AG08396 (cell line): ENCODE data around the gene ZBTB32.
A peak's percentile ranks its signal among the peaks of the same experiment; 100 is the strongest.

Experiments used
- DNase-seq: peaks from one replicate; pipeline ENCODE4 v3.0.0; 2012; ENCODE audit warnings: low spot score, mixed read lengths

The ZBTB32 gene

GRCh38 chr19:35738021-35738886, 33.9 kb downstream of the ZBTB32 start:
- DNase-seq = no peak

GRCh38 chr19:35738887-35739229, 34.5 kb downstream of the ZBTB32 start:
- no peak for DNase-seq

- no peak for DNase-seq
Observed at GRCh38 chr19:35739275-35740107, 35.1 kb downstream of the ZBTB32 start.

GRCh38 chr19:35740108-35740422, 35.7 kb downstream of the ZBTB32 start:
- no peak for DNase-seq

DNA sequence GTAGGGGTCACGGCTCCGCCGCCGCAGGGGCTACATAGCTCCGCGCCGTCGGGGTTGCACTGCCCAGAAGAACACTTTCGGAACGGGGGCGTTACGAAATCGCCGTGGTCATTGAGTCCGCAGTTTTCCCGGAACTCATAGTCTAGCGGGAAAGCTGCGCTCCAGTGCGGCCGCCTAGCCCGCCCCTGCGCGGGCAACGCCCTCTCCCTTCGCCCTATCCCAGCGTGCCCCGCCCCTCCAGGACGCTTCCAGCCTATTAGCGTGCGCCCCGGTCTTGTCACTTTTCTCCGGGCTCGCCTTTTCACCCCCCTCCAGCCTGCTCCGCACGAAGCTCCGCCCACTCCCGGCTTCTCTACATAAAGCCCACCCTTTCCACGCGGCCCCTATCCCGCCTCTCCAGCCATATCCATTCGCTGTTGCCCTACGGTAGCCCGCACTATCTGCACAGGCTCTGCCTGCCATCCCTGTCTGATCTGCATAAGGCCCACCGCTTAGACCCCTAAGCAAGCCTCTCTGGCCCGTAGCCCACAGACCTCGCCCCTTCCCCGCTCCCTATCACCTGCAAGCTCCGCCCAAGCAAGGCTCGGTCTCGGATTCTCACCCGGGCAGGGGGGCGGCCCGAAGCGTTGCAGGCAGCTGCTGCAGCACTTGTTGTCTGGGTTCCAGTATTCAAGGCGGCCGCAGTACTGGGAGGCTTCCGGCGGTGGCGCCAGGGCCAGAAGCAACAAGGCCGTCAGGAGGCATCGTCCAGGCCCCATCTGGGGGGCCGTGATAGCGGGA, 36.3 kb downstream of the ZBTB32 start:
- DNase-seq = peak; percentile 98

DNA sequence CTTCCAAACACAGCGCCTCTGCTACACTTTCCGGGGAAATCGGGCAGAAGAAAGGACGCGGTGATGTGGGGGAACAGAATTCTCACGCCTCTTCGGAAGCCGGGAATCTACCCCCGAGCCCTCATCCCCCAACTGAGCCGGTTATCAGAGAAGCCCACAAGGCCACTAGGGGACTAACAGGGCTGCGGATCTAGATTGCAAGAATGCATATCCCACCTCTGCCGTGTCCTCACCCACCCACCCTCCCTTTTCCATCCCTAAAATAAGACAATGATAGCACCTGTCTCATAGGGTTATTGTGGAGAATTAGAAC, 36.8 kb downstream of the ZBTB32 start:
- DNase-seq = no peak

DNA sequence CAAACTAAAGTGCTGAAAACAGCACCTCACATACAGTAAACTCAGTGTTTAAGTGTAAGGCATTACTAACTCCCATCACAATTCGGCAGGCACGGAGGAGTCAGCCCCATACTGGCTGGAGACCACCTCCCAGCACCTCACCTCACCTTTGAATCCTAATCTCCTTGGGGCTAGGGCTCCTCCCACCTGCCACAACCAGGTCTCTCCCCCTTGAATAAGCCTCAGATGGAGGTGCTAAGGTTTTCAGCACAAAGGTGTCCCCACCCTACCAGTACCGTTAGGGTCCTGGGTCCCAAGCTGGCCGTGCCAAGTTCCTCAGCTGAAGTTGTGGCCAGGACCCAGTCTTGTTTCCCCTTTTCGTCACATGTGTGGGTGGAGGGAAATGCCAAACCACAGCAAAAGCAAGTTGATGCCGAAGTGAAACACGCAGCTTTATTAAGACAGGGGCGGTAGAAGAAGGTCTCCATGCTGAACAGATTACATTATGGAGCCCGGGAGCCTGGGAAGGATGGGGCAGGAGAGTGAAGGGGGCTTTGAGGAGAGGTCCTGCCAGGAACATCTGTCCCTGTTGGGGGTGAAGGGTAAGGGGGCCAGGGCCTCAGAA, 37.9 kb downstream of the ZBTB32 start, which contains the start of gene IGFLR1:
TSS of gene IGFLR1 (minus strand) at position 332 of the 604 bp plus-strand sequence. CDS start 1,272 bp downstream, outside the sequence.
- DNase-seq = no peak

- DNase-seq = no peak
Observed at GRCh38 chr19:35743640-35744429, 39.5 kb downstream of the ZBTB32 start.

GRCh38 chr19:35744430-35745327, 40.3 kb downstream of the ZBTB32 start:
- DNase-seq = peak; percentile 90

- peak; percentile 95 for DNase-seq
Observed at GRCh38 chr19:35745328-35746086, 41.1 kb downstream of the ZBTB32 start, which contains the start of the genes PSENEN and U2AF1L4. Gene PSENEN (plus strand): TSS chr19:35745651. CDS start chr19:35745931, 280 bp downstream. Gene U2AF1L4 (minus strand): TSS chr19:35745418. CDS start chr19:35745391, 27 bp downstream.

- DNase-seq = no peak
Observed at GRCh38 chr19:35746087-35746462, 41.7 kb downstream of the ZBTB32 start.

DNA sequence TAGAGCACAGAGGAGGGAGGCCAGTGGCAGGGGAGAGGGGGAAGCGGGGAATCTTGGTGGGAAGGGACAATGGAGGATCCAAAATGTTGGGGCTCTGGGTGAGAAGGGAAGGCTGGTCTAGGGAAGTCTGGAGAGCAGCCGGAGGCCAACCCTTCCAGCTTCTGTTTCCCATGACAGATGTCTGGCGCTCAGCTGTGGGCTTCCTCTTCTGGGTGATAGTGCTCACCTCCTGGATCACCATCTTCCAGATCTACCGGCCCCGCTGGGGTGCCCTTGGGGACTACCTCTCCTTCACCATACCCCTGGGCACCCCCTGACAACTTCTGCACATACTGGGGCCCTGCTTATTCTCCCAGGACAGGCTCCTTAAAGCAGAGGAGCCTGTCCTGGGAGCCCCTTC, 42.2 kb downstream of the ZBTB32 start:
- DNase-seq = no peak

- peak; percentile 96 for DNase-seq
Observed at GRCh38 chr19:35748106-35749020, 44.0 kb downstream of the ZBTB32 start, which contains the start of gene LIN37. Gene LIN37 (plus strand): TSS chr19:35748576. CDS start chr19:35748725, 149 bp downstream.

DNA sequence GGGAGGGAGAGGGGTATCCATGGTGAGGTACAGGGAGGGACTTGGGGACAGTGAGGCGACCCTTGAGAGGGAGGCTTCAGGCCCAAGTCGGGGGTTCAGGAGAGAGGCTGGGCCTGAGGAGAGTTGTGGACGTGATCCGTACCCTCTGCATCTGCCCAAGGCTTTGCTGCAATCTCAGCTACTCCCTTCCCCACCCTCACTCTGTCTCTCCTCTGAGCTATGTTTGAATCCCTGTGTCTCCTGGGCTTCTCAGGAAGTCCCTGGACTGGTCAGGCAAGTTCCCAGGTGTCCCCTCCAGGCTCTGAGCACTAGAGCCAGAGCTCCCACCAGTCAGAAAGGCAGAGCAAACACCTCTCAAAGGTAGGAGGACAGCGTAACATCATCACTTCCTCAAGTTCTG, 45.8 kb downstream of the ZBTB32 start:
- no peak for DNase-seq

GRCh38 chr19:35751839-35752745, 47.7 kb downstream of the ZBTB32 start:
- no peak for DNase-seq

- DNase-seq = no peak
Observed at GRCh38 chr19:35752746-35753350, 48.5 kb downstream of the ZBTB32 start.
